ENCODE data around the gene MCF2L2. TPM values are rescaled to one million over a fixed set of nuclear protein-coding genes. Genes with fewer than 3 reads are reported as not detected.

MCF2L2 gene
- total RNA-seq, 1 experiment from 2014 or later = 0.46 TPM

GRCh38 chr3:183296944-183297343 lies 131.5 kb downstream of the MCF2L2 start:
- DNase-seq (ENCODE audit: low read depth) = no peak

- DNase-seq (ENCODE audit: low read depth) = no peak
These were observed 133.2 kb downstream of the MCF2L2 start for GRCh38 chr3:183295211-183295610.

- no peak for DNase-seq (ENCODE audit: low read depth)
These were observed 134.5 kb downstream of the MCF2L2 start for GRCh38 chr3:183293966-183294365.

- no peak for DNase-seq (ENCODE audit: low read depth)
These were observed 136.9 kb downstream of the MCF2L2 start for GRCh38 chr3:183291497-183292031.

- no peak for DNase-seq (ENCODE audit: low read depth)
These were observed 138.2 kb downstream of the MCF2L2 start for GRCh38 chr3:183290216-183290615.

- DNase-seq (ENCODE audit: low read depth) = no peak
These were observed 140.3 kb downstream of the MCF2L2 start for GRCh38 chr3:183288117-183288516.

GRCh38 chr3:183287301-183287971 lies 141.0 kb downstream of the MCF2L2 start:
- DNase-seq (ENCODE audit: low read depth) = peak; percentile 82

GRCh38 chr3:183285828-183286457 lies 142.5 kb downstream of the MCF2L2 start:
- peak; percentile 99 for DNase-seq (ENCODE audit: low read depth)

GRCh38 chr3:183285318-183285717 lies 143.1 kb downstream of the MCF2L2 start:
- no peak for DNase-seq (ENCODE audit: low read depth)

- no peak for DNase-seq (ENCODE audit: low read depth)
These were observed 143.8 kb downstream of the MCF2L2 start for GRCh38 chr3:183284570-183284969.

- no peak for DNase-seq (ENCODE audit: low read depth)
These were observed 144.5 kb downstream of the MCF2L2 start for GRCh38 chr3:183283886-183284285.

GRCh38 chr3:183281126-183281797 lies 147.2 kb downstream of the MCF2L2 start:
- peak; percentile 67 for DNase-seq (ENCODE audit: low read depth)

- DNase-seq (ENCODE audit: low read depth) = no peak
These were observed 149.0 kb downstream of the MCF2L2 start for GRCh38 chr3:183279371-183279770.

GRCh38 chr3:183278479-183279088 lies 149.8 kb downstream of the MCF2L2 start:
- DNase-seq (ENCODE audit: low read depth) = peak; percentile 64

GRCh38 chr3:183277260-183277659 lies 151.2 kb downstream of the MCF2L2 start:
- DNase-seq (ENCODE audit: low read depth) = no peak

GRCh38 chr3:183275937-183276336 lies 152.5 kb downstream of the MCF2L2 start:
- DNase-seq (ENCODE audit: low read depth) = no peak

GRCh38 chr3:183275418-183275817 lies 153.0 kb downstream of the MCF2L2 start:
- DNase-seq (ENCODE audit: low read depth) = no peak

- DNase-seq (ENCODE audit: low read depth) = peak; percentile 44
These were observed 153.8 kb downstream of the MCF2L2 start for GRCh38 chr3:183274609-183275008.

- DNase-seq (ENCODE audit: low read depth) = no peak
These were observed 155.6 kb downstream of the MCF2L2 start for GRCh38 chr3:183272791-183273190.

GRCh38 chr3:183272142-183272541 lies 156.3 kb downstream of the MCF2L2 start:
- no peak for DNase-seq (ENCODE audit: low read depth)

- DNase-seq (ENCODE audit: low read depth) = no peak
These were observed 158.1 kb downstream of the MCF2L2 start for GRCh38 chr3:183270344-183270743.

- no peak for DNase-seq (ENCODE audit: low read depth)
These were observed 159.1 kb downstream of the MCF2L2 start for GRCh38 chr3:183269345-183269744.

Measured in Daoy (cell line).